ENCODE data around the gene EFNB1. TPM values are rescaled to one million over a fixed set of nuclear protein-coding genes. Genes with fewer than 3 reads are reported as not detected.
"Not testable (repeated sequence)": the region's sequence is repeated elsewhere in the genome, so short reads cannot be mapped to it uniquely, and the experiment has no call there.

Gene EFNB1
- polyA plus RNA-seq, 1 experiment: 19.1 TPM

- no peak for DNase-seq (ENCODE audit: low read depth, low spot score)
- H3K27me3 ChIP-seq (ENCODE audit: control insufficient read depth, insufficient read depth, low read length): no peaks in the 10 kb centered on the region
- no peaks in the 10 kb centered on the region for H3K9me3 ChIP-seq (ENCODE audit: control insufficient read depth, insufficient read depth, low read length)
- TF ChIP-seq, protein P1, sequence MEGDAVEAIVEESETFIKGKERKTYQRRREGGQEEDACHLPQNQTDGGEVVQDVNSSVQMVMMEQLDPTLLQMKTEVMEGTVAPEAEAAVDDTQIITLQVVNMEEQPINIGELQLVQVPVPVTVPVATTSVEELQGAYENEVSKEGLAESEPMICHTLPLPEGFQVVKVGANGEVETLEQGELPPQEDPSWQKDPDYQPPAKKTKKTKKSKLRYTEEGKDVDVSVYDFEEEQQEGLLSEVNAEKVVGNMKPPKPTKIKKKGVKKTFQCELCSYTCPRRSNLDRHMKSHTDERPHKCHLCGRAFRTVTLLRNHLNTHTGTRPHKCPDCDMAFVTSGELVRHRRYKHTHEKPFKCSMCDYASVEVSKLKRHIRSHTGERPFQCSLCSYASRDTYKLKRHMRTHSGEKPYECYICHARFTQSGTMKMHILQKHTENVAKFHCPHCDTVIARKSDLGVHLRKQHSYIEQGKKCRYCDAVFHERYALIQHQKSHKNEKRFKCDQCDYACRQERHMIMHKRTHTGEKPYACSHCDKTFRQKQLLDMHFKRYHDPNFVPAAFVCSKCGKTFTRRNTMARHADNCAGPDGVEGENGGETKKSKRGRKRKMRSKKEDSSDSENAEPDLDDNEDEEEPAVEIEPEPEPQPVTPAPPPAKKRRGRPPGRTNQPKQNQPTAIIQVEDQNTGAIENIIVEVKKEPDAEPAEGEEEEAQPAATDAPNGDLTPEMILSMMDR (IDR thresholded peaks at IDR 0.05; ENCODE audit: low read depth, low read length): no peak
- H3K4me3 ChIP-seq (ENCODE audit: low read depth, low read length): no peak overlapping the region
- CTCF ChIA-PET: no interaction called here
- H3K27ac ChIP-seq (ENCODE audit: low read depth, low read length): no peak overlapping the region
- POLR2A ChIA-PET: no interaction called here
Observed at GRCh38 chrX:68794461-68794860, 34.4 kb upstream of the EFNB1 start.

GRCh38 chrX:68795741-68796140 is 33.1 kb upstream of the EFNB1 start:
- DNase-seq (ENCODE audit: low read depth, low spot score): no peak
- Histone ChIP-seq H3K27me3 (ENCODE audit: control insufficient read depth, insufficient read depth, low read length) (no peaks in the 10 kb centered on the region), H3K27ac (ENCODE audit: low read depth, low read length) (no peak overlapping the region), H3K9me3 (ENCODE audit: control insufficient read depth, insufficient read depth, low read length) (no peaks in the 10 kb centered on the region), H3K4me3 (ENCODE audit: low read depth, low read length) (no peak overlapping the region)
- TF ChIP-seq, protein P1 (IDR thresholded peaks at IDR 0.05; ENCODE audit: low read depth, low read length): no peak
- POLR2A ChIA-PET: no interaction called here
- CTCF ChIA-PET: no interaction called here

DNA sequence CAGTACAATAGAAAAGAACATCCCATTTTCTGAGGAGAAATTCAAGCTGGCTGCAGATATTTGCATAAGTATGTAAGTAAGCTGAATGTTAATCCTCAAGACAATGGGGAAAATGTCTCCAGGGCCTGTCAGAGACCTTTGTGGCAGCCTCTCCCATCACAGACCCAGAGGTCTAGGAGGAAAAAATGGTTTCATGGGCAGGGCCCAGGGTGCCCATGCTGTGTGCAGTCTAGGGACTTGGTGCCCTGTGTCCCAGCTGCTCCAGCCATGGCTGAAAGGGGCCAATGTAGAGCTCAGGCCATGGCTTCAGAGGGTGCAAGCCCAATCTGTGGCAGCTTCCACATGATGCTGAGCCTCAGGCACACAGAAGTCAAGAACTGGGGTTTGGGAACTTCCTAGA is 30.4 kb upstream of the EFNB1 start:
- DNase-seq (ENCODE audit: low read depth, low spot score); H3K27me3 ChIP-seq (ENCODE audit: control insufficient read depth, insufficient read depth, low read length); H3K4me3 ChIP-seq (ENCODE audit: low read depth, low read length); H3K27ac ChIP-seq (ENCODE audit: low read depth, low read length); CTCF ChIA-PET; H3K9me3 ChIP-seq (ENCODE audit: control insufficient read depth, insufficient read depth, low read length); POLR2A ChIA-PET: not testable (repeated sequence)

- Histone ChIP-seq H3K27ac (ENCODE audit: low read depth, low read length) (no peak overlapping the region), H3K9me3 (ENCODE audit: control insufficient read depth, insufficient read depth, low read length) (no peaks in the 10 kb centered on the region), H3K27me3 (ENCODE audit: control insufficient read depth, insufficient read depth, low read length) (no peaks in the 10 kb centered on the region), H3K4me3 (ENCODE audit: low read depth, low read length) (no peak overlapping the region)
- DNase-seq (ENCODE audit: low read depth, low spot score): no peak
- TF ChIP-seq, protein P1 (IDR thresholded peaks at IDR 0.05; ENCODE audit: low read depth, low read length): no peak
- CTCF ChIA-PET: no interaction called here
- POLR2A ChIA-PET: no interaction called here
Observed at GRCh38 chrX:68801737-68802290, 27.0 kb upstream of the EFNB1 start.

- H3K27ac ChIP-seq (ENCODE audit: low read depth, low read length): no peak overlapping the region
- H3K9me3 ChIP-seq (ENCODE audit: control insufficient read depth, insufficient read depth, low read length): no peaks in the 10 kb centered on the region
- no peak for DNase-seq (ENCODE audit: low read depth, low spot score)
- TF ChIP-seq, protein P1 (IDR thresholded peaks at IDR 0.05; ENCODE audit: low read depth, low read length): peak; percentile 30
- no peak overlapping the region for H3K4me3 ChIP-seq (ENCODE audit: low read depth, low read length)
- no peaks in the 10 kb centered on the region for H3K27me3 ChIP-seq (ENCODE audit: control insufficient read depth, insufficient read depth, low read length)
- POLR2A ChIA-PET: no interaction called here
- CTCF ChIA-PET: interaction anchor here (0.6 to 3.7 kb wide), 8 partner anchors 20 to 611 kb away, joined by 3 to 21 read pairs (median 4); no protein-coding TSS in a partner anchor
Observed at GRCh38 chrX:68807818-68808217, 21.0 kb upstream of the EFNB1 start.

All from AG04450 (cell line).